ENCODE measurements around the gene ELMO1.

DNA sequence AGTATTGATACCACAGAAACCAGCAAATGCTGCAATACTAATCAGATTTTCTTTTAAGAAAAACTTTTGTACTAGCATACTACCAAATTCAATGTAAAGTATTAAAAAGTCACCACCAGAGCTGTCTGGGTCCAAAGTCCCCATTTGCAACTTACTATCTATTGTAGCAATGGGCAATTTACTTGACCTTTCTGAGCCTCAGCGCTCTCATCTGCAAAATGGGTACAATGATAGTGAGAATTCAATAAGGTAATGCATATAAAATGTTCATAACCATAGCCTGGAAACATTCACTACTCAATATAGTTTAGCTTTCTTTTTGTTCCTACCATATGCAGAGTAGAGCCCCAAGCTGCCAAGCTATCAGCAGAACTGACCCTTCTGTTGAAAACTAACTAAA lies 337.2 kb downstream of the ELMO1 start:
- TF ChIP-seq, protein P1, sequence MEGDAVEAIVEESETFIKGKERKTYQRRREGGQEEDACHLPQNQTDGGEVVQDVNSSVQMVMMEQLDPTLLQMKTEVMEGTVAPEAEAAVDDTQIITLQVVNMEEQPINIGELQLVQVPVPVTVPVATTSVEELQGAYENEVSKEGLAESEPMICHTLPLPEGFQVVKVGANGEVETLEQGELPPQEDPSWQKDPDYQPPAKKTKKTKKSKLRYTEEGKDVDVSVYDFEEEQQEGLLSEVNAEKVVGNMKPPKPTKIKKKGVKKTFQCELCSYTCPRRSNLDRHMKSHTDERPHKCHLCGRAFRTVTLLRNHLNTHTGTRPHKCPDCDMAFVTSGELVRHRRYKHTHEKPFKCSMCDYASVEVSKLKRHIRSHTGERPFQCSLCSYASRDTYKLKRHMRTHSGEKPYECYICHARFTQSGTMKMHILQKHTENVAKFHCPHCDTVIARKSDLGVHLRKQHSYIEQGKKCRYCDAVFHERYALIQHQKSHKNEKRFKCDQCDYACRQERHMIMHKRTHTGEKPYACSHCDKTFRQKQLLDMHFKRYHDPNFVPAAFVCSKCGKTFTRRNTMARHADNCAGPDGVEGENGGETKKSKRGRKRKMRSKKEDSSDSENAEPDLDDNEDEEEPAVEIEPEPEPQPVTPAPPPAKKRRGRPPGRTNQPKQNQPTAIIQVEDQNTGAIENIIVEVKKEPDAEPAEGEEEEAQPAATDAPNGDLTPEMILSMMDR (IDR thresholded peaks at IDR 0.05; ENCODE audit: low read depth, low read length, missing input control), result no peak
- TF ChIP-seq TAF1 (conservative IDR thresholded peaks at IDR 0.05), result no peak
- no peak for TF ChIP-seq RAD21 (IDR thresholded peaks at IDR 0.05)
- TF ChIP-seq FOXA1 (IDR thresholded peaks at IDR 0.05), result no peak
- no peak for TF ChIP-seq EGR1 (IDR thresholded peaks at IDR 0.05; ENCODE audit: low read depth in 2 of 2)
- no peak for TF ChIP-seq SP1 (IDR thresholded peaks at IDR 0.05)
- TF ChIP-seq ATF3 (IDR thresholded peaks at IDR 0.05), result no peak
- TF ChIP-seq GABPA (IDR thresholded peaks at IDR 0.05 in 1 of 2, conservative IDR thresholded peaks at IDR 0.05 in 1 of 2), result no peak

All from liver (tissue), 3 donors.